Superior temporal gyrus (tissue), 1 donor: Measurements from ENCODE around the gene COASY.
"Not testable (repeated sequence)": the region's sequence is repeated elsewhere in the genome, so short reads cannot be mapped to it uniquely, and the experiment has no call there.

Source experiments
- DNase-seq: peaks from one replicate; pipeline ENCODE4 v3.0.0-alpha.2; 2016; ENCODE audit errors: extremely low spot score

The COASY gene

DNA sequence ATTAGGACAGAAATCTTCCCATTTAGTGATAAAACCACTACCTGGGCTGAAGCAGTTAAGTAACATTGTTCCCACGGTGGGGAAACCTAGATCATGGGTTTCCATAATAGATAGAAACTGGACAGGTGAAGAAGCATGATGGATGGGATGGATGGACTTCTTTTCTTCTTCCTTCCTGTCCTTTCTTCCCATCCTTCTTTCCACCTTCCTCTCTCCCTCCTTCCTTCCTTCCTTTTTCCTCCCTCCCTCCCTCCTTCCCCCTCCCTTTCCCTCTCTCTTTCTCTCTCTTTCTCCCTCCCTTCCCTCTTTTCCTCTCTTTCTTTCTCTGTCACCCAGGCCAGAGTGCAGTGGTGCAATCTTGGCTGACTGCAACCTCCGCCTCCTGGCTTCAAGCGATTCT lies 12.5 kb downstream of the COASY start:
- no peak for DNase-seq

DNA sequence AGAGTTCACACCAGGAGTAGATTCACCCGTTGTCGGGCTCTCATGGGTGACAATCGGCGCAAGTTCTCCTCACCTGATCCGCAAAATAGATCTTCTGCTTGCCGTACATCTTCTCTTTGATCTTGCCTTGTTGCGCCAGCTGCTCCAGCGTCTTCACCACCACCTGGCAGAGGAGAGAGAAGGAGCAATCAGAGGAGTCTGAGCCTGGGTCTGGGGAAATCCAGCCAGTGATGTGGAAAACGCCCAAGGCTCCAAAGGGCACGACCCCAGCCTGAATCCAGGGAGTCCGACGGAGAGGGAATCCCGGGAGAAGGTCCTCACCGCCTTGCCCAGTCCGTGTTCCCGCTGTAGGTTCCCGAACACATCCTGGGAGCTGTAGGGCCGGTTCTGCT lies 15.2 kb downstream of the COASY start:
- DNase-seq, result no peak

GRCh38 chr17:42577532-42578281 lies 15.8 kb downstream of the COASY start, which contains the start of gene PSMC3IP:
Gene PSMC3IP (minus strand): TSS chr17:42577729. CDS start chr17:42577686, 43 bp downstream.
- DNase-seq, result peak; percentile 97

GRCh38 chr17:42578282-42578869 lies 16.4 kb downstream of the COASY start:
- peak; percentile 75 for DNase-seq

DNA sequence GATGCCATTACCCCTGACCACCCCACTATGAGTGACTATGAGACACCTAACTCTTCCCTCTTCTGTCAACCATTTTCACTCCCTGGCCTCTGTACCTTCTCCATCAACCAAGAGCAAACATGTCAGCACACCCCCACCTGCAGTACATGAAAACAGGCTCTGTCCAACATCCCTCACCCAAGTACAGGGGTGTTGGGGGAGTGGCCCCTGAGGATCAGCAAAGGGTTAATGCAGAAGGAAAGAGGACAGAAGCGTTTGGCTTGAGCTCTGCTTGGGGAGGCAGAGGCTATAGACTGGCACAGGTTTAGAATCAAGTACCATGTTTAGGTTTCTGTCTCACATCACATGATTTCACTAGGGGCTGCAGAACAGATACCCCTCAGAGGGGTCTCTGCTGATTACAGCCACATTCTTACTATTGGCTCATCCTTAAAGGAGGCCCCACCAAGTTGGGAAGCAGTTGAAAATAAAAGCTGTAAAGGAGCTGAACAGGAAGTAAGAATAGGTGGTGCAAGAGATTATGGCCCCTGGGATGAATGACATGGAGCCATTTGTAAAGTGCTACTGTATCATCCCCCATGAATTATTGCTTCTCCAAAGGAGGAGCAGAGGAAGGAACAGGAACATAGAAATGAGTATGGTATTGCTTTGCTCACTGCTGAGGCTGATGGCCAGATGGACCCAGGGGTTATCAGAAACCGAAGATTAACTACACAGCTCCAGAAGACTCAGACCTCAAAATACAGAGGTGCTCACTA lies 18.0 kb downstream of the COASY start:
- DNase-seq, result no peak

GRCh38 chr17:42581744-42582270 lies 19.9 kb downstream of the COASY start:
- no peak for DNase-seq

GRCh38 chr17:42584880-42585279 lies 22.9 kb downstream of the COASY start:
- no peak for DNase-seq

- no peak for DNase-seq
Observed at GRCh38 chr17:42585353-42585752, 23.4 kb downstream of the COASY start.

- no peak for DNase-seq
Observed at GRCh38 chr17:42586514-42587230, 24.7 kb downstream of the COASY start.

- no peak for DNase-seq
Observed at GRCh38 chr17:42590886-42591285, 28.9 kb downstream of the COASY start.

DNA sequence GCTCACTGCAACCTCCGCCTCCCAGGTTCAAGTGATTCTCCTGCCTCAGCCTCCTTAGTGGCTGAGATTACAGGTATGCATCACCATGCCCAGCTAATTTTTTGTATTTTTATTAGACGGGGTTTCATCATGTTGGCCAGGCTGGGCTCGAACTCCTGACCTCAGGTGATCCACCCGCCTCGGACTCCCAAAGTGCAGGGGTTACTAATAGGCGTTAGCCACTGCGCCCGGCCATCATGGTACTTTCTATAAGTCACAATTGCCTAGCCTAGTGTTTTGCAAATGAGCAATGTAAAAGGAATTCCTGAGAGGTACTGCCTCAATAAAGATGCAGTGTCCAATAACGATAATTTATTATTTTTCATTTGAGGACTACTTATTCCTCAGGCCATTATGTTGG lies 29.5 kb downstream of the COASY start:
- no peak for DNase-seq

GRCh38 chr17:42596386-42596785 lies 34.4 kb downstream of the COASY start:
- no peak for DNase-seq

DNA sequence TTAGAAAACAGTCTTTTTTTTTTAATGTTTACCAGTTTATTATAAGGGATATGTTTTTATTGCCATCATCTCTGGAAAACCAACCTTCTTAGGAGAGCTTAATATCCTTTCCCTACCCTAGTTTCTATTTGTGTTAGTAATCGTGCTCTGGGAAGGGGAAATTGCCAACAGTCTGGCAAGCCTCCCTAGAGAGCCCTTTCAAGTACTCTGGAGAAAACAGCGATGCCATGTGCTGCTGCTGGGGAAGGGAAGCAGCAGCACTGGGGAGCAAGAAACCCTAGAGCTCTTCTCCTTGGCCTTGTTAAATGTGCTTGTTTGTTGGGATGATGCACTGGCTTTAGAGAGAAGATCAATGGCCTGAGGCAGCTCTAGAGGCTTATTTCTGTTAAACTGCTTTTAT lies 37.0 kb downstream of the COASY start:
- no peak for DNase-seq

DNA sequence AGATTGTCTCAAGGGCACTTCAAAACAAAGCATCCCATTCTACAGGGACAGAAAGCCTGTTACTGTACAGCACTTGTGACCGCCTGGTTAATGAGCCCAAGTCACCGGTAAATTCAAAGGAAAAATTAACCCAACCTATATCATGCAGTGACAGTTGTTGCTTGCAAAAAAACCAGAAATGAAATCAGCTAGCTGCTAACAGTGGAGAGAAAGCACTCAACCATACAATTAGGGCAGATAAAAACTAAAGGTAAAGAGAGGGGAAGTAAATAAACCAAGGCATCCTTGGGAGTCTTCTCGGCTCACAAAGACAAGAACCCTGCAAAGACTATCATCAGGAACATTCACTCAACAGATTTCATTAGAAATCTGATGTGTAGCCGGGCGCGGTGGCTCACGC lies 41.4 kb downstream of the COASY start:
- DNase-seq, result no peak

GRCh38 chr17:42607769-42608168 lies 45.8 kb downstream of the COASY start:
- no peak for DNase-seq

DNA sequence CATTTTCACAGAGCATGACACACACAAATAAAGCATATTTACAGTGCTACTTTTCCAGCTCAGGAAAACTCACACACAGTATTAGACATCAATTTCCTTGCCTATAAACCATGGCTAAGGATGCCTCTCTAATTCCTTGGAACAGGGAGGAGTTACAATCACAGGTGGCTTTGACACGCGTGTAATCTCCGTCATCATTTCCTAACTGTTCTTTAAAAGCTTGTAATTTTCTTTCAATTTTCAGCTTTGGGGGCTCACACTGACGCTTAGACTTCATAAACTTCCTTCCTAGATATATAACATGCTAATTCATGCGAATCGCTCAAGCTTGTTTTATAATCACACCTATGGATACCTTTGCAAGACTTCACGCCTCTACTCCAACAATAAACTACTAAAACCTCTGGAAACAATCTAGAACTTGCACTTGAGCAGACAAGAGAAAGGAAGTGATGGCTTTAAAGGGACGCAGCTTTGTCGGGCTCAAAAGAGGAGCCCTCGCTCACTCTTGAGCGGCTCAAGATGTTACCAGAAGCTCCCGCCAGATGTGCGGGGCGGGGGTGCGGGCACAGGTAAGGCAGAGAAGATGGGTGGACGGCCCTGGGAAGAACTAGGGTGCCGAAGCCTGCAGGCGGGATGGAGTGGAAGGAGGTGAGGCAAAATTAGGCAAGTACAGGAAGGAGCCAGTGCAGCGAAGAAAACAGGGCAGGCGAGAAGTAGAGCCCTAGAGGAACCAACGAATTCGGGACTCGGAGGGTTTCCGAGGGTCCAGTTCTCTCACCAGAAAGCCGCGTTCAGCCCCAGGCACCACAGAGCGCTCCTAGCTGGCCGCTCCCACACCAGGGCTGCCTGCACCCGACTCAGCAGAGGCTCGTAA lies 46.6 kb downstream of the COASY start:
- DNase-seq, result peak; percentile 21

- DNase-seq, result peak; percentile 99
Observed at GRCh38 chr17:42609182-42609813, 47.4 kb downstream of the COASY start, which contains the start of the genes RETREG3 and TUBG1. Gene RETREG3 (minus strand): TSS chr17:42609374. CDS start chr17:42609324, 50 bp downstream. Gene TUBG1 (plus strand): TSS chr17:42609683. CDS start chr17:42609738, 55 bp downstream.

- DNase-seq, result not testable (repeated sequence)
Observed at GRCh38 chr17:42609814-42610801, 48.2 kb downstream of the COASY start.

DNA sequence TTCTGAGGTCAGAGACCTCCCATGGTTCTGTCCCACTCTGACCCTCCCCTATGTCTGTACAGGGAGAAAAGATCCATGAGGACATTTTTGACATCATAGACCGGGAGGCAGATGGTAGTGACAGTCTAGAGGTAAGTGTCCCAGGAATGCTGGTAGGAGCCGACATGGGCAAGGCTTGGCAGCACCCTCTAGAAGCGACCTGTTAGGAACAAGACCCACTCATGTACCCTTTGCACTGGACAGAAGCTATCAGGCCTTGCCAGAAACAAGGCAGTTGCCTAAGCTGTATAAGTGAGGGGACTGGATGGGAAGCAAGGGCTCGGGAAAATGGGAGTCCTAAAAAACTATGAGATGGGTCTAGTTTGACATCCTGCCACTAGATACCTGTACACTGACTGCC lies 50.1 kb downstream of the COASY start:
- DNase-seq, result no peak
